OCI-LY1 (cell line): ENCODE data around the gene MBD5.

Experiments
- H2AFZ ChIP-seq: fragments of 200-600 bp; sonication (generic), shearing (Covaris generic); 2 replicates; pipeline ENCODE4 v1.6.0; 2014; ENCODE audit warnings: antibody characterized with exemption, mild to moderate bottlenecking, low read length
- H3F3A ChIP-seq: fragments of 200-600 bp; sonication (generic), shearing (Covaris generic); 2 replicates; pipeline ENCODE4 v1.6.0; 2014; ENCODE audit warnings: mild to moderate bottlenecking, antibody characterized with exemption, low read length, moderate library complexity; ENCODE audit not compliant: insufficient read depth
- H3K27ac ChIP-seq: fragments of 200-600 bp; sonication (generic); 2 replicates; pipeline ENCODE4 v1.5.1; 2014; ENCODE audit warnings: low read length, mixed run types, mild to moderate bottlenecking, low read depth; ENCODE audit not compliant: poor library complexity, severe bottlenecking
- H3K27me3 ChIP-seq: fragments of 200-600 bp; sonication (generic); 2 replicates; pipeline ENCODE4 v1.6.0; 2014; ENCODE audit warnings: antibody characterized with exemption, mild to moderate bottlenecking, low read length, moderate library complexity; ENCODE audit not compliant: insufficient read depth
- H3K36me3 ChIP-seq: fragments of 200-600 bp; sonication (generic); 2 replicates; pipeline ENCODE4 v1.6.1; 2014; ENCODE audit warnings: mild to moderate bottlenecking, antibody characterized with exemption, low read length, moderate library complexity, mixed read lengths; ENCODE audit not compliant: insufficient read depth
- H3K4me1 ChIP-seq: fragments of 200-600 bp; sonication (generic); 2 replicates; pipeline ENCODE4 v1.5.1; 2014; ENCODE audit warnings: mild to moderate bottlenecking, low read length, moderate library complexity; ENCODE audit not compliant: insufficient read depth, severe bottlenecking
- H3K4me2 ChIP-seq: fragments of 200-600 bp; sonication (generic), shearing (Covaris generic); 2 replicates; pipeline ENCODE4 v1.6.1; 2014; ENCODE audit warnings: low read length
- H3K4me3 ChIP-seq: fragments of 200-600 bp; sonication (generic); 2 replicates; pipeline ENCODE4 v1.5.1; 2014; ENCODE audit warnings: low read length, low read depth, mild to moderate bottlenecking, mixed read lengths; ENCODE audit not compliant: poor library complexity, severe bottlenecking
- H3K79me2 ChIP-seq: fragments of 200-600 bp; shearing (Covaris generic); 2 replicates; pipeline ENCODE4 v1.6.1; 2016; ENCODE audit warnings: mixed run types, low read length, mixed read lengths; ENCODE audit not compliant: insufficient read depth
- H3K9ac ChIP-seq: fragments of 200-600 bp; sonication (generic), shearing (Covaris generic); 2 replicates; pipeline ENCODE4 v1.6.1; 2014; ENCODE audit warnings: mild to moderate bottlenecking, low read length, mixed read lengths
- H3K9me2 ChIP-seq: fragments of 200-600 bp; sonication (generic), shearing (Covaris generic); 2 replicates; pipeline ENCODE4 v1.6.1; 2014; ENCODE audit warnings: low read depth, mild to moderate bottlenecking, low read length, mixed read lengths
- H3K9me3 ChIP-seq: fragments of 200-600 bp; shearing (Covaris generic); 2 replicates; pipeline ENCODE4 v1.6.1; 2014; ENCODE audit warnings: low read length, mixed read lengths
- H4K20me1 ChIP-seq: fragments of 200-600 bp; sonication (generic), shearing (Covaris generic); 2 replicates; pipeline ENCODE4 v1.6.0; 2016; ENCODE audit warnings: mild to moderate bottlenecking, low read length; ENCODE audit not compliant: insufficient read depth
- CTCF ChIP-seq: fragments of 200-600 bp; sonication (generic), shearing (Covaris generic); IDR thresholded peaks from 2 replicates; pipeline ENCODE4 v1.5.1; 2017; ENCODE audit warnings: mild to moderate bottlenecking, antibody characterized with exemption, low read length, moderate library complexity, mixed read lengths
- EZH2 ChIP-seq: fragments of 200-600 bp; sonication (generic), shearing (Covaris generic); IDR thresholded peaks from 2 replicates; pipeline ENCODE4 v1.8.0; 2017; ENCODE audit warnings: borderline replicate concordance, mixed run types, mild to moderate bottlenecking, antibody characterized with exemption, low read length, moderate library complexity, mixed read lengths

The MBD5 gene

GRCh38 chr2:148021059-148021861, at the start of gene MBD5:
Gene MBD5, plus strand, starts transcription at chr2:148021091.
- H3K27me3 ChIP-seq = no peaks in the 10 kb centered on the region
- peak within 1 kb of the TSS; percentile 94 for H3K9ac ChIP-seq
- H3K4me1 ChIP-seq = peaks cover 49% of the 10 kb centered on the region
- H2AFZ ChIP-seq = no peak within 1 kb of the TSS
- no peaks in the 10 kb centered on the region for H3K9me2 ChIP-seq
- peaks cover 88% of the 10 kb centered on the region for H3K79me2 ChIP-seq
- peak within 1 kb of the TSS; percentile 78 for H3K4me3 ChIP-seq
- no peaks in the 10 kb centered on the region for H3K9me3 ChIP-seq
- H4K20me1 ChIP-seq = no peaks in the 10 kb centered on the region
- 0 out of 2 replicates have a peak, but pooled peaks cover 7% of the 10 kb centered on the region for H3K36me3 ChIP-seq
- H3K4me2 ChIP-seq = peak within 1 kb of the TSS; percentile 96
- H3F3A ChIP-seq = no peaks in the 10 kb centered on the region
- H3K27ac ChIP-seq = peak within 1 kb of the TSS; percentile 86
- no peak for TF ChIP-seq CTCF
- no peak for TF ChIP-seq EZH2

- Histone ChIP-seq H3K4me1 (no peaks in the 10 kb centered on the region), H3K27ac (no peak overlapping the region), H3K4me3 (no peak overlapping the region), H3K4me2 (no peak overlapping the region), H3K9me2 (no peaks in the 10 kb centered on the region), H3K27me3 (no peaks in the 10 kb centered on the region), H4K20me1 (no peaks in the 10 kb centered on the region), H3K9ac (no peak overlapping the region), H3F3A (no peaks in the 10 kb centered on the region), H3K79me2 (peaks cover 12% of the 10 kb centered on the region; the same call in 1 of the 2 replicates), H3K36me3 (peaks cover 9% of the 10 kb centered on the region; the same call in 1 of the 2 replicates), H3K9me3 (no peaks in the 10 kb centered on the region), H2AFZ (no peak overlapping the region)
- no peak for TF ChIP-seq EZH2
- no peak for TF ChIP-seq CTCF
Measured at GRCh38 chr2:147976102-147976501, 44.8 kb upstream of the MBD5 start.

DNA sequence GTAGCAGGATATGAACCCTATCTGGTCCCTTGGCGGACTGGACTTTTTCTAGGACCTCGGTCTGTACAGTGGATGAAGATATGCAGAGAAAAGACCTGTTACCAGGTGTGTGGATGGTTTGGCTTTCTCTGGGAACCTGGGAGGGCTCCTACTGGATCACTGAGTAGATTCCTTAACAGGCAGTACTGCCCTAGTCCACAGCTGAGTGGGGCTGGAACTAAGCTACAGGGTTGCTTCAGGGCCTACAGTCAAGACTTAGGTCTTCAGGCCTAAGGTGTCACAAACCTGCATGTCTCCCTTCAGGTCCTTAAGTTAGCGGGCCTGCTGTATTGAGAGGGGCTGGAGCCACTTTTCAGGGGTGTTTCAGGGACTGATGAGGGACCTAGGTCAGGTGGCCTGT, 43.2 kb upstream of the MBD5 start:
- Histone ChIP-seq H3K4me2 (no peak overlapping the region), H3K79me2 (peaks cover 12% of the 10 kb centered on the region; the same call in 1 of the 2 replicates), H2AFZ (no peak overlapping the region), H3K4me1 (no peaks in the 10 kb centered on the region), H4K20me1 (no peaks in the 10 kb centered on the region), H3K9me2 (no peaks in the 10 kb centered on the region), H3K9ac (no peak overlapping the region), H3K36me3 (peaks cover 9% of the 10 kb centered on the region; the same call in 1 of the 2 replicates), H3K9me3 (no peaks in the 10 kb centered on the region), H3K27me3 (no peaks in the 10 kb centered on the region), H3K27ac (no peak overlapping the region), H3F3A (no peaks in the 10 kb centered on the region), H3K4me3 (no peak overlapping the region)
- no peak for TF ChIP-seq EZH2
- TF ChIP-seq CTCF = no peak
